Measurements from ENCODE around the gene TRIM24. TPM values are rescaled to one million over a fixed set of nuclear protein-coding genes. Genes with fewer than 3 reads are reported as not detected.
A peak's percentile ranks its signal among the peaks of the same experiment; 100 is the strongest.
"Not testable (repeated sequence)": the region's sequence is repeated elsewhere in the genome, so short reads cannot be mapped to it uniquely, and the experiment has no call there.

TRIM24 gene
- total and polyA plus RNA-seq, 2 experiments from 2014 or later: 3.4 to 7.5 TPM

- in situ Hi-C loops (cut with MboI): no loop called here
- peak; percentile 4 for DNase-seq
- TF ChIP-seq EZH2 (IDR thresholded peaks at IDR 0.05; ENCODE audit: insufficient read depth, poor library complexity, severe bottlenecking) (no peak), EZH2phosphoT487 (IDR thresholded peaks at IDR 0.05; ENCODE audit: insufficient read depth, low read depth) (no peak)
- no peaks in the 10 kb centered on the region for H3K36me3 ChIP-seq (ENCODE audit: low read depth)
- peaks cover 5% of the 10 kb centered on the region for H3F3A ChIP-seq (ENCODE audit: insufficient read depth)
- peaks cover 6% of the 10 kb centered on the region; the same call in 1 of the 2 replicates for H3K4me1 ChIP-seq (ENCODE audit: insufficient read depth)
- no peaks in the 10 kb centered on the region for H4K20me1 ChIP-seq (ENCODE audit: insufficient read depth)
- H3K4me2 ChIP-seq (ENCODE audit: unreplicated experiment): peak overlapping the region; percentile 84
- H3K9me2 ChIP-seq (ENCODE audit: insufficient read depth): no peaks in the 10 kb centered on the region
- H3K79me2 ChIP-seq (ENCODE audit: insufficient read depth): peaks cover 24% of the 10 kb centered on the region
- no peak overlapping the region for H3K9ac ChIP-seq
- no peaks in the 10 kb centered on the region for H3K27me3 ChIP-seq (replicated peaks; ENCODE audit: insufficient read depth)
- H2AFZ ChIP-seq: peak overlapping the region; percentile 90
- 35 to 36% methylated on average over 18 of the region's 18 CpGs for whole genome bisulfite sequencing, 2 experiments (ENCODE audit: low coverage in 1 of 2, low lambda C conversion rate in 2 of 2, missing lambda C conversion rate in 2 of 2)
- H3K27ac ChIP-seq: no peak overlapping the region
- H3K9me3 ChIP-seq (ENCODE audit: low read depth): no peaks in the 10 kb centered on the region
- H3K4me3 ChIP-seq: peak overlapping the region; percentile 79
Measured at GRCh38 chr7:138458576-138459412, 1.3 kb upstream of the TRIM24 start.

GRCh38 chr7:138459413-138460175, 465 bp upstream of the TRIM24 start:
- in situ Hi-C loops (cut with MboI): no loop called here
- Histone ChIP-seq H4K20me1 (ENCODE audit: insufficient read depth) (no peaks in the 10 kb centered on the region), H3K27ac (no peak overlapping the region), H3K27me3 (replicated peaks; ENCODE audit: insufficient read depth) (no peaks in the 10 kb centered on the region), H3K79me2 (ENCODE audit: insufficient read depth) (peaks cover 32% of the 10 kb centered on the region), H3K9me2 (ENCODE audit: insufficient read depth) (no peaks in the 10 kb centered on the region), H3K9ac (peak overlapping the region; percentile 26; the same call in 1 of the 2 replicates), H2AFZ (peak overlapping the region; percentile 90), H3F3A (ENCODE audit: insufficient read depth) (peaks cover 5% of the 10 kb centered on the region), H3K36me3 (ENCODE audit: low read depth) (no peaks in the 10 kb centered on the region), H3K4me3 (peak overlapping the region; percentile 79), H3K4me1 (ENCODE audit: insufficient read depth) (peaks cover 6% of the 10 kb centered on the region; the same call in 1 of the 2 replicates), H3K4me2 (ENCODE audit: unreplicated experiment) (peak overlapping the region; percentile 84), H3K9me3 (ENCODE audit: low read depth) (no peaks in the 10 kb centered on the region)
- WGBS, 2 experiments (ENCODE audit: low coverage in 1 of 2, low lambda C conversion rate in 2 of 2, missing lambda C conversion rate in 2 of 2): 1% methylated on average over 21 to 31 of the region's 31 CpGs
- TF ChIP-seq EZH2phosphoT487 (IDR thresholded peaks at IDR 0.05; ENCODE audit: insufficient read depth, low read depth) (no peak), EZH2 (IDR thresholded peaks at IDR 0.05; ENCODE audit: insufficient read depth, poor library complexity, severe bottlenecking) (no peak)
- DNase-seq: peak; percentile 99

- H3K9me2 ChIP-seq (ENCODE audit: insufficient read depth): no peaks in the 10 kb centered on the region
- H3K4me3 ChIP-seq: peak overlapping the region; percentile 83
- H3K9me3 ChIP-seq (ENCODE audit: low read depth): no peaks in the 10 kb centered on the region
- TF ChIP-seq EZH2phosphoT487 (IDR thresholded peaks at IDR 0.05; ENCODE audit: insufficient read depth, low read depth): no peak
- TF ChIP-seq EZH2 (IDR thresholded peaks at IDR 0.05; ENCODE audit: insufficient read depth, poor library complexity, severe bottlenecking): no peak
- H3K4me1 ChIP-seq (ENCODE audit: insufficient read depth): peaks cover 6% of the 10 kb centered on the region; the same call in 1 of the 2 replicates
- peaks cover 5% of the 10 kb centered on the region for H3F3A ChIP-seq (ENCODE audit: insufficient read depth)
- H4K20me1 ChIP-seq (ENCODE audit: insufficient read depth): no peaks in the 10 kb centered on the region
- H3K4me2 ChIP-seq (ENCODE audit: unreplicated experiment): peak overlapping the region; percentile 95
- peaks cover 45% of the 10 kb centered on the region for H3K79me2 ChIP-seq (ENCODE audit: insufficient read depth)
- no peaks in the 10 kb centered on the region for H3K36me3 ChIP-seq (ENCODE audit: low read depth)
- H3K9ac ChIP-seq: peak overlapping the region; percentile 81
- peak; percentile 80 for DNase-seq
- in situ Hi-C loops (cut with MboI): no loop called here
- H2AFZ ChIP-seq: peak overlapping the region; percentile 76
- peak overlapping the region; percentile 67 for H3K27ac ChIP-seq
- H3K27me3 ChIP-seq (replicated peaks; ENCODE audit: insufficient read depth): no peaks in the 10 kb centered on the region
- WGBS, 2 experiments (ENCODE audit: low coverage in 1 of 2, low lambda C conversion rate in 2 of 2, missing lambda C conversion rate in 2 of 2): 1% methylated on average over 45 to 51 of the region's 84 CpGs
Measured at GRCh38 chr7:138460649-138461607, 869 bp downstream of the TRIM24 start.

- H3K4me1 ChIP-seq (ENCODE audit: insufficient read depth); DNase-seq; H4K20me1 ChIP-seq (ENCODE audit: insufficient read depth); H3K27me3 ChIP-seq (replicated peaks; ENCODE audit: insufficient read depth); H3K9me3 ChIP-seq (ENCODE audit: low read depth); H2AFZ ChIP-seq; H3F3A ChIP-seq (ENCODE audit: insufficient read depth); H3K4me2 ChIP-seq (ENCODE audit: unreplicated experiment); H3K36me3 ChIP-seq (ENCODE audit: low read depth); H3K9me2 ChIP-seq (ENCODE audit: insufficient read depth); in situ Hi-C loops (cut with MboI); H3K9ac ChIP-seq; H3K27ac ChIP-seq; H3K4me3 ChIP-seq: not testable (repeated sequence)
- peaks cover 69% of the 10 kb centered on the region for H3K79me2 ChIP-seq (ENCODE audit: insufficient read depth)
- WGBS, 2 experiments (ENCODE audit: low coverage in 1 of 2, low lambda C conversion rate in 2 of 2, missing lambda C conversion rate in 2 of 2): 83 to 89% methylated on average over 6 of the region's 6 CpGs
Measured at GRCh38 chr7:138463291-138463618, 3.2 kb downstream of the TRIM24 start.

Data from GM23248 (cell line).